ENCODE data around the gene GPRC5C. TPM values are rescaled to one million over a fixed set of nuclear protein-coding genes. Genes with fewer than 3 reads are reported as not detected.

Gene GPRC5C
- total and polyA plus RNA-seq, 9 of the 15 experiments (the other 6 are each of a cell fraction or from before 2014, with no cell fraction given) = 0.28 to 9.0 (median 4.1) TPM

- TF ChIP-seq HOMEZ (CRISPR knock-in tag; IDR thresholded peaks at IDR 0.05) (no peak), PBX2 (CRISPR knock-in tag; IDR thresholded peaks at IDR 0.05; ENCODE audit: low read depth) (no peak), PBX2 (tag; conservative IDR thresholded peaks at IDR 0.05; ENCODE audit: low read depth) (no peak), SRSF9 (IDR thresholded peaks at IDR 0.05; ENCODE audit: borderline replicate concordance, low read depth, low read length) (no peak), MGA (IDR thresholded peaks at IDR 0.05) (no peak), KAT2B (IDR thresholded peaks at IDR 0.05; ENCODE audit: low read depth, low read length) (no peak), ZBTB9 (CRISPR knock-in tag; IDR thresholded peaks at IDR 0.05) (peak; percentile 72; the same call in 1 of the 2 replicates), ZNF184 (CRISPR knock-in tag; IDR thresholded peaks at IDR 0.05) (no peak)
Measured at GRCh38 chr17:74408262-74408661, 23.6 kb upstream of the GPRC5C start (continued).
